Activated T-cell treated with anti-CD3 and anti-CD28 coated beads, Interleukin-2, amount 50 U/mL, for 4 hours (primary cell): ENCODE data around the gene ZNF175. TPM values are rescaled to one million over a fixed set of nuclear protein-coding genes. Genes with fewer than 3 reads are reported as not detected.
"Not testable (repeated sequence)": the region's sequence is repeated elsewhere in the genome, so short reads cannot be mapped to it uniquely, and the experiment has no call there.

ENCODE experiments used
- ATAC-seq, 2 donors: fragments of 200-7000 bp; cut with Tn5 transposase; one replicate each; pipeline ENCODE4 v1.10.0; 2021
- DNase-seq: peaks from one replicate; pipeline ENCODE4 v3.0.0-alpha.2; 2020
- H3K27me3 Mint-ChIP-seq: one replicate; pipeline ENCODE4 v1.8.0; 2021; ENCODE audit warnings: low read depth, mixed read lengths
- H3K36me3 Mint-ChIP-seq: one replicate; pipeline ENCODE4 v1.8.0; 2022; ENCODE audit warnings: mixed read lengths; ENCODE audit not compliant: insufficient read depth
- H3K4me1 Mint-ChIP-seq: one replicate; pipeline ENCODE4 v1.8.0; 2021; ENCODE audit warnings: low read depth, mixed read lengths
- H3K4me3 Mint-ChIP-seq: one replicate; pipeline ENCODE4 v1.8.0; 2021; ENCODE audit warnings: mild to moderate bottlenecking, moderate library complexity, mixed read lengths
- H3K9me3 Mint-ChIP-seq: one replicate; pipeline ENCODE4 v1.8.0; 2021; ENCODE audit warnings: mixed read lengths
- total RNA-seq, 3 donors: library from RNA; stranded (reverse); gene quantifications; one replicate each; pipeline ENCODE4 v1.2.1, GENCODE V29; 2021

The ZNF175 gene
- total RNA-seq, 3 donors from 2014 or later, result 5.3 to 7.5 (median 6.0) TPM

- Mint-ChIP-seq H3K27me3 (peaks cover 39% of the 10 kb centered on the region), H3K36me3 (peaks cover 3% of the 10 kb centered on the region), H3K9me3 (peaks cover 15% of the 10 kb centered on the region), H3K4me1 (peaks cover 8% of the 10 kb centered on the region), H3K4me3 (no peak overlapping the region)
- no peak for ATAC-seq
- DNase-seq, result no peak
Observed at GRCh38 chr19:51610576-51610975, 39.5 kb downstream of the ZNF175 start.

GRCh38 chr19:51614789-51615188 is 43.7 kb downstream of the ZNF175 start:
- H3K36me3 Mint-ChIP-seq, result peaks cover 3% of the 10 kb centered on the region
- H3K27me3 Mint-ChIP-seq, result peaks cover 46% of the 10 kb centered on the region
- H3K4me3 Mint-ChIP-seq, result no peak overlapping the region
- no peak for DNase-seq
- no peak for ATAC-seq
- no peaks in the 10 kb centered on the region for H3K4me1 Mint-ChIP-seq
- H3K9me3 Mint-ChIP-seq, result peaks cover 15% of the 10 kb centered on the region

- H3K27me3 Mint-ChIP-seq, result peaks cover 46% of the 10 kb centered on the region
- ATAC-seq, result no peak
Observed at GRCh38 chr19:51615991-51616390, 44.9 kb downstream of the ZNF175 start.

GRCh38 chr19:51621178-51621577 is 50.1 kb downstream of the ZNF175 start:
- Mint-ChIP-seq H3K4me1 (no peaks in the 10 kb centered on the region), H3K9me3 (no peaks in the 10 kb centered on the region), H3K27me3 (peaks cover 18% of the 10 kb centered on the region), H3K4me3 (no peak overlapping the region), H3K36me3 (no peaks in the 10 kb centered on the region)
- DNase-seq (no peak), ATAC-seq (no peak)

More at GRCh38 chr19:51615991-51616390, 44.9 kb downstream of the ZNF175 start:
- no peaks in the 10 kb centered on the region for H3K4me1 Mint-ChIP-seq
- H3K9me3 Mint-ChIP-seq, result peaks cover 15% of the 10 kb centered on the region
- no peak for DNase-seq
- no peak overlapping the region for H3K4me3 Mint-ChIP-seq
- H3K36me3 Mint-ChIP-seq, result peaks cover 3% of the 10 kb centered on the region

- Mint-ChIP-seq H3K36me3 (no peaks in the 10 kb centered on the region), H3K9me3 (no peaks in the 10 kb centered on the region), H3K27me3 (peaks cover 17% of the 10 kb centered on the region), H3K4me3 (no peak overlapping the region), H3K4me1 (no peaks in the 10 kb centered on the region)
- ATAC-seq (no peak), DNase-seq (no peak)
Observed at GRCh38 chr19:51626675-51627074, 55.6 kb downstream of the ZNF175 start.

GRCh38 chr19:51627491-51628138 is 56.5 kb downstream of the ZNF175 start:
- H3K36me3 Mint-ChIP-seq, result no peaks in the 10 kb centered on the region
- ATAC-seq (no peak), DNase-seq (no peak)
- H3K4me1 Mint-ChIP-seq, result no peaks in the 10 kb centered on the region
- H3K27me3 Mint-ChIP-seq, result peaks cover 15% of the 10 kb centered on the region
- H3K9me3 Mint-ChIP-seq, result no peaks in the 10 kb centered on the region
- no peak overlapping the region for H3K4me3 Mint-ChIP-seq

GRCh38 chr19:51628153-51628939 is 57.3 kb downstream of the ZNF175 start:
- no peak overlapping the region for H3K4me3 Mint-ChIP-seq
- no peaks in the 10 kb centered on the region for H3K36me3 Mint-ChIP-seq
- DNase-seq (no peak), ATAC-seq (no peak)
- no peaks in the 10 kb centered on the region for H3K4me1 Mint-ChIP-seq
- no peaks in the 10 kb centered on the region for H3K9me3 Mint-ChIP-seq
- peaks cover 15% of the 10 kb centered on the region for H3K27me3 Mint-ChIP-seq

GRCh38 chr19:51630315-51630714 is 59.2 kb downstream of the ZNF175 start, which contains the start of gene SIGLEC5:
TSS of gene SIGLEC5 (minus strand) at chr19:51630401. CDS start at chr19:51630335, 66 bp downstream.
- not testable (repeated sequence) for H3K36me3 Mint-ChIP-seq, H3K4me1 Mint-ChIP-seq

GRCh38 chr19:51632126-51632525 is 61.0 kb downstream of the ZNF175 start:
- Mint-ChIP-seq H3K4me3 (no peak overlapping the region), H3K36me3 (no peaks in the 10 kb centered on the region), H3K27me3 (peaks cover 3% of the 10 kb centered on the region), H3K4me1 (no peaks in the 10 kb centered on the region), H3K9me3 (no peaks in the 10 kb centered on the region)
- DNase-seq (no peak), ATAC-seq (no peak)

More at GRCh38 chr19:51630315-51630714, 59.2 kb downstream of the ZNF175 start, which contains the start of gene SIGLEC5:
- not testable (repeated sequence) for H3K4me3 Mint-ChIP-seq, DNase-seq, H3K27me3 Mint-ChIP-seq, ATAC-seq, H3K9me3 Mint-ChIP-seq

GRCh38 chr19:51637362-51637978 is 66.4 kb downstream of the ZNF175 start:
- Mint-ChIP-seq H3K36me3 (no peaks in the 10 kb centered on the region), H3K27me3 (no peaks in the 10 kb centered on the region), H3K4me1 (no peaks in the 10 kb centered on the region), H3K4me3 (no peak overlapping the region), H3K9me3 (no peaks in the 10 kb centered on the region)
- ATAC-seq (no peak), DNase-seq (no peak)

- DNase-seq, result no peak
- Mint-ChIP-seq H3K27me3 (no peaks in the 10 kb centered on the region), H3K36me3 (no peaks in the 10 kb centered on the region), H3K4me1 (no peaks in the 10 kb centered on the region), H3K4me3 (no peak overlapping the region), H3K9me3 (no peaks in the 10 kb centered on the region)
- ATAC-seq, result no peak
Observed at GRCh38 chr19:51639916-51640315, 68.8 kb downstream of the ZNF175 start.

- ATAC-seq, result no peak
- H3K4me3 Mint-ChIP-seq, result no peak overlapping the region
- no peaks in the 10 kb centered on the region for H3K4me1 Mint-ChIP-seq
- no peaks in the 10 kb centered on the region for H3K27me3 Mint-ChIP-seq
- no peaks in the 10 kb centered on the region for H3K9me3 Mint-ChIP-seq
- no peak for DNase-seq
- H3K36me3 Mint-ChIP-seq, result no peaks in the 10 kb centered on the region
Observed at GRCh38 chr19:51640386-51640785, 69.3 kb downstream of the ZNF175 start.

- Mint-ChIP-seq H3K36me3 (no peaks in the 10 kb centered on the region), H3K4me3 (no peak overlapping the region), H3K4me1 (no peaks in the 10 kb centered on the region), H3K9me3 (no peaks in the 10 kb centered on the region), H3K27me3 (no peaks in the 10 kb centered on the region)
- no peak for ATAC-seq
- no peak for DNase-seq
Observed at GRCh38 chr19:51641648-51642047, 70.6 kb downstream of the ZNF175 start.
